HG02884 (cell line): ENCODE results near the gene STK40.

Experiments
- ATAC-seq: cut with Tn5 transposase; IDR thresholded peaks from one replicate; pipeline ENCODE4 v1.9.1; 2021; ENCODE audit warnings: mild to moderate bottlenecking, moderate library complexity; ENCODE audit not compliant: unreplicated experiment

STK40 gene

DNA sequence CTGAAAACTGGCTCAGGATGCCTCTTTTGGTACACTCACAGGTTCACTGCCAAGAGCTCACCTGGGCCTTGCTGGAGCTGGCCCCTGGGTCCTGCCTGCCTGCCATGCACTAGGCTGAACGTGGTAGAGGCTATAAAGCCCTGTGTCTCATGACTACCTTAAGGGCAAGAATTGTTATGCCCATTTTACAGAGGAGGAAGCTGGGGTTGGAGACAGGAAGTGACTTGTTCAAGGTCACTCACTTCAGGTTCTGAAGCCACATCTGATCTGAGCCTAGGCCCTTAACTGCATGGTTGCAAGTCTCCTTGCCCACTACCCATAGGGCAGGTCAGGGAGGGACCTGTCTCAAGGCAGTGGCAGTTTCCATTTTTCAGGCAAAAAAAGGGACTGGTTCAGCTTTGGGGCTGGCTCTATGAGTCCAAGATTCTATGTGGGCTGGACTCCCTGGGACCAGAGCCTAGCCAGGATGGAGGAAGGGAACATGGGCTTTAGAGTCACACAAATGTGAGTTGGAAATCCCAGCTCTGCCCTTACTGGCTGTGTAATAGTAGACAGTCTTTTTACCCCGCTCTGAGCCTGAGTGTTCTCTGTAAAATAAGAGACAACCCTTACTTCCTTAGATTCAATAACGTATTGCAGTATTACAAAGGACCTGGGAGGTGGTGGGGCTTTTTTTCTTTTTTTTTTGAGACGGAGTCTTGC, 7.8 kb downstream of the STK40 start:
- no peak for ATAC-seq

- no peak for ATAC-seq
Measured at GRCh38 chr1:36372617-36373016, 13.1 kb downstream of the STK40 start.

GRCh38 chr1:36369061-36369861, 16.5 kb downstream of the STK40 start:
- no peak for ATAC-seq

GRCh38 chr1:36367798-36368197, 17.9 kb downstream of the STK40 start:
- no peak for ATAC-seq

DNA sequence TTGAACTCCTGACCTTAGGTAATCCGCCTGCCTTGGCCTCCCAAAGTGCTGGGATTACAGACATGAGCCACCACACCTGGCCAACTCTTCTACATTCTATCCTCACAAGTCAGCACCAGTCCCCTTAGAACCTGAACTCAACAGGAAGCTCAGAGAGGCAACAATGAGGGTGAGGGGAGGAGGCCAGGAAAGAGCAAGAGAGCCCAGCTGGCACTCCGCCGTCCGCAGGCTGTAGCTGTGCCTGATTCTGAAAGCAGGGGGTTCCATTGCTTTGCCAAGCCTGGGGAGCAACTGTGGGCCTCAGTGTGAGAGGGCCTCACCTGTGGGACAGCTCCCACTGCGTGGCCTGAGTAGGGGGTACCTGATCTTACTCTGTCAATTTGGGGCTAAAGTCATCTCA, 18.7 kb downstream of the STK40 start:
- ATAC-seq = no peak

GRCh38 chr1:36366091-36366661, 19.5 kb downstream of the STK40 start:
- no peak for ATAC-seq

DNA sequence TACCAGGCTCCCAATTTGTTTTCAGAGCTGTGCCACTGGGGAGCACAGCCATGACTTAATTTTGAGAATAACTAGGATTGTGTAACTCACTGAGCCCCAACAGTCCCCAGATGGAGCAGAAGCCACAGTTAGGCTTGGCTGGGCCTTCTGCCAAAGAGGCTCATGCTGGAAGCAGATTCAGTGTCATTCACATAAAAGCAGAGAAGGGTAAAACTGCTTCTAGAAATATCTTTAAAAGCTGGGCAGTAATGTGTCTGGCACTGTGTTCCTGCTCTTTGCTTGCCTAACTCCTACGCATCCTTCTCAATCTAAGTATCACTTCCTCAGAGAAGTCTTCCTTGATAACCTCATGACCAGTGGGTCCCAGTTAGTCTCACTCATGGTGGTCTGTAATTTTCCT, 20.3 kb downstream of the STK40 start:
- no peak for ATAC-seq

DNA sequence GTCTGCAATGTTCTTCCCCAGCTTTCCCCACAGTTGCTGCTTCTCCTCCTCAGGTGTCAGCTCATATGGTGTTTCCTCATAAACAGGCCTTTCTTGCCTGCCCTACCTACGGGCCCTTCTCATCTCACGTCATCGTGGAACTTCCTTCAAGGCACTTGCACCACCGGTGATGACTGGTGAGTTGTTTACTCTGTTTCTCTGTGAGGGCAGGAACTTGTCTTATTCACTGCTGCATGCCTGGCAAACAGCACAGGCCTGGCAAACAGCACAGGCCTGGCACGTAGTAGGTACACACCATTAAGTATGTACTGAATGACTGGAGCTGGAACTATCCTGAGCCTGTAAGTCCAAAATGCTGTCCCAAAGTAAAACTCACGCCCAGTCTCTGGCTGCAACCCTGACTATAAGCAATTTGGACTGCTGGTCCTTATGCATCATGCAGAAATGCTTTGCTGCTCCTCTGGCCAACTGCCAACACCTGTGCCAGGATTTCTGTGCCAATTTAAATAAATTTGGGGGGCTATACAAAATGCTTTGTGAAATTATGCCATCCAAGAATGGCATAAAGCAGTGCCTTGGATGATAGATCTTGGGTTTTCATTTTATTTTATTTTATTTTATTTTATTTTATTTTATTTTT, 25.7 kb downstream of the STK40 start:
- ATAC-seq = no peak

DNA sequence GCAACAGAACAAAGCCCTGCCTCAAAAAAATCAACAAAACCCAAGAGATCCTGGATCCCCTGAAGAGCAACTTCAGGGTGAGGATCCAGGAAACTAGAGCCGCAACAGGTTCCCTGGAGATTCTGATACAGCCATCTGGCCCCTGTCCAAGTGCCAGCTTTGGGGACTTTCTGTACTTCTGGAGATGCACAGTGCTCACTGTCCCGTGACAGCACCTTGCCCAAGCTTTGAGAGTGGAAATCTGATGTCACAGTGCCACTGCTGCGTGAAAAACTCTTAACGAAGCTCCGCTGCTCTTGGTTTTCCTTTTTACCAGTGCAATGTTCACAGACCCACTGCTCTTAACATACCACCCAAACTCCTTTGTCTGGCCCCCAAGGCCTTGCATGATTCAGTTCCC, 26.3 kb downstream of the STK40 start:
- no peak for ATAC-seq

- no peak for ATAC-seq
Measured at GRCh38 chr1:36358514-36359084, 27.1 kb downstream of the STK40 start.

GRCh38 chr1:36355811-36356210, 29.9 kb downstream of the STK40 start:
- no peak for ATAC-seq

DNA sequence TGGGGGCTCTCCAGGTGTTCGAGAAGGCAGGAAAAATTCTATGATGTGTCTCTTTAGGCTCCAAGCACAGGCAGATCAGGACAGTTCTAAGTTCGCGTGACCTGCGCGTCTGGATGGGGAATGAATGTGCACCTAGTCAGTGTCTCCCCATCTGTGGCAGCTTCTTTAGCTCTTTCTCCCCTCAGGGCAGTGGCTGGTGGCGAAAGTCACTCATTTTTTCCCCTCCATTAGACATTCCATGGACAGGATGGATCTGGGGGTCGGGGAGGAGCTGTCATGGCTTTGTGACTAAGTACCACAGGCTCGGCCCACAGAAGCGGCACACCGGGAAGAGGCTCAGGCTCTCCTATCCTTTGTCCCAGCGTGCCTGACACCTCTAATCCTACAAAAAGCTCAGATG, 31.2 kb downstream of the STK40 start:
- no peak for ATAC-seq

DNA sequence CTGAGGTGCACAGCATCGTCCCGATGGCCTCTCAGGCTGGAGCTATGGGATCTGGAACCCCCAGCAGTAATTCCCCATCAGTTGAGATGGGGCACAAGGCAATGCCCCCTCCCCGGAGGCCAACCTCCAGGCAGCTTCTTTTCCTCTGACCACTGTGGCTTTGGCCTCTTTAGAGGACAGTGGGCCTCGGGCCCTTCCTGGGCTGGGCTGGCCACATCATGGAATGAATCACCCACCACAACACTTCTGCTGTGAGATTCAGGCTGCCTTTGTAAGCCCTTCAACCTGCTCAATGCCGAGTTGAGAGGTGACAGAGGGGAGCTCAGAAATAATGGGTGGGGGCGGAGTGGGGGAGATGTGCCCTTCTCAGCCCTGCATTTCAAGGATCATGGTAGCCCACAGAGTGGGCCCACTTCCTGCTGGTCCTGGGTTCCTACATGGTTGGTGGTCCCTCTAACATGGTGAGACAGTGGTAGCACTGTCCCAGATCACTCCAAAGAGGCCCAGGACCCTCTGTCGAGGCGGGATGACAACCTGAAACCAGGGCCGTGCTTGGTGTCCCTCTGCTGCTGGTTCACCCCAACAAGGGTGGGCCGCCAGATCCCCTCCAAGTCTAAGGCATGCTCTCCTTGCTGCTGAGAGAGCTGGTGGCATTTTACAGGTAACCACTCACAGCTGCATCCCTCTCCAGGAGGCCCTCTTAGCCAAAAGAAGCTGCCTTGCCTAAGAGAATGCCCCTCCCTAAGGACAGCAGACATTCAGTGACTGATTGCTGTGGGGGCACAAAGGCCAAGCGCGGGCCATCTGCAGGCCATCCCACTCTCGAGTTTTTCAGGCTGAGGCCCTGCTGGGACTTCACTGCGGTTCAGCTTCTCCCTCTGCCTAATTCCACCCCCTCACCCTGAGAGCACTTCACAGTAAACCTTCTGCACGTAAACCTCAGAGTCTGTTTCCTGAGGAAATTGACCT, 32.5 kb downstream of the STK40 start:
- ATAC-seq = no peak

- ATAC-seq = no peak
Measured at GRCh38 chr1:36352125-36352909, 33.4 kb downstream of the STK40 start.

DNA sequence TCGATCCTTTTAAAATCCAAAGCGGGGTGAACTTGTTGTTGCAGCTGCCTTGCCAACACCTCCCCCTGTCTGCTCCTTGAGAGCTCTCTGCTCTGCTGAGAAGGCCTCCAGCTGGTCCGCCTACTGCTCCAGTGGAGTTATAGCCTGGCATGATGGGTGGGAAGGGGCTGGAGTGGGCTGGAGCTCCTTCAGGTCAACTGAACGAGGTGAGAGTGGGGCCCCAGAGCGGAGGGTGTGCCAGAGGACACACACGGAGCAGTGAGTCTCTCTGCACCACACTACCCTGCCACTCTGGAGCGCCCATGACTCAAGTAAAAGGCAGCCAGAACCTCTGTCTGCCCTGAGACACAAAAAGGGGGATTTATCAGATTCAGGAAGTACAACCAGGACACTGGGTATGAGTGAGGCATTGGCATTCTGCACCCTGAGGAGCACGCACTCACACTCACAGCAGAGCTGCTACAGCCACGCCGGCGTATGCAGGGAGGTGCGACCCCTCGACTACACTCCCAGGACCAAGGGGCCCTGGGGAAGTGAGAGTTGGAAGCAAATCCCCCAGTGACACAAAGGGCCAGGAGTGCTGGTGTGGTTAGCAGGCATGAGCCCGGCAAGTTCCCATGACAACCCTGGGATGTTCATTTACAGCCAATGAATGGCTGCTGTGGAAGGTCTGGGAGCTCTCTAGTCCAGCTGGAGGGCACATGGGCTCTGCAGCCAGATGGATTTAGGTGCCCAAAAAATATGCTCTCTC, 34.3 kb downstream of the STK40 start:
- no peak for ATAC-seq

DNA sequence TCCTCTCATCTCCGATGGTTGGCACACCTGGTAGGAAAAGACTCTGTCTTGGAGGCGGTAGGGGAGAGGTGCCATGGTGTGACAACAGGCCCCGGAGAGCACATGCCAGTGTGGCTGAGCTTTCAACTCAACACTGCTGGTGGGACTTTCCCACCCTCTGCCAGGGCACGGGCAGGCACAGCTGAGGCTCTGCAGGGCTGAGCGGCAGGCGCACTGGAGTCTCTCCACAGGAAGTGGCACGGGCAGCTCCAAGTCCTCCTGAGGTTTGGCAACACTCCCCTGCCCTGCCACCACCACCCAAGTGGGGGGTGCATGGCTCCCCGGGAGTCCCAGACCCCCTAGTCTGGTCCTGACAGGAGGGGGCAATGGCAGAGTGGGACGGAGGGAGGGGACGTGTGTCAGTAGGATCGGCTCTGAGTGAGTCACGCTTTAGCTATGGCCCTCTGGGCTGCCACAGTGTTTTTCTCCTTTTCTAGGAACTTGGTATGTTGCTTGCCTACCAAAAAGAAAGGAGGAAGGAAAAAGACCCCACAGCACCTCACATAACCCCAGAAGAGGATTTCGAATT, 35.0 kb downstream of the STK40 start:
- ATAC-seq = no peak

DNA sequence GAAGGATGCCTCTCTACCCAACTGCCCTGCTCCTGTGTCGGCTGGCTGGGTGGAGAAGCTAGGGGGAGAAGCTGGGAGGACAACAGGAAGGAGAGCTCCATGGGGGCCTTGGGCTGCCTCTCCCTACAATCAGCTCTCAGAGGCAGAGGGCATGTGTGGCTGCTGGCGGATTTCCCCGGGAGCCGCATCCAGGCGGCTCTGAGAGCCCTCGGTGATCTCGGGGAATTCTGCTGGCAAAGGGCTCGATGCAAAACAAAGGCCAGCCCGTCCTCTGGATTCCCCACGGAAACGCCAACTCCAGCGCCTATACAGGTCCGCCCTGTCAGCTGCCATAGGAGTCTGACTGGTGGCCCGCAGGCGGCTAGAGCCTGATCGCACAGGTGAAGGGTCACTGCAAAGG, 35.9 kb downstream of the STK40 start:
- ATAC-seq = no peak

DNA sequence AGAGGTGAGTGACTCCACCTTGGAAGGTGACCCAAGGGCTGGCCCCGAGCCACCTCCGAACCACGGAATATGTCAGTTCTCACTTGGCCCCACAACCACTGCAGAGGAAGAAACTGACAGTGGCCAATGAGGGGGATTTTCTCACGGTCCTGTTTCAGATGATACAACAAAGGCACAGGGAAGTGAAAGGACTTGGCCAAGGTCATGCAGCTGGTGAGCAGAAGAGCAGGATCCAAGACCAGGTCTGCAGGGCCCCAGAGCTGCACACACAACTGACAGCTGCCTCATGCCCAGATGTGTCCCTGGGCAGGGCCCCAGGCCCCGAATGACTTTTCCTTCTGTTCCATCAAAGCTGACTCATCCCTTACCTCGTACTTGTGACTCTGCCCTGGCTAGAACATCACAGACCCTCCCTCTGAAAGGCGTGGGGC, 36.5 kb downstream of the STK40 start:
- peak; percentile 78 for ATAC-seq
